ENCODE measurements around the gene SCAMP5. TPM values are rescaled to one million over a fixed set of nuclear protein-coding genes. Genes with fewer than 3 reads are reported as not detected.

SCAMP5 gene
- total RNA-seq, 6 experiments from 2014 or later = 6.4 to 11.2 (median 6.9) TPM

DNA sequence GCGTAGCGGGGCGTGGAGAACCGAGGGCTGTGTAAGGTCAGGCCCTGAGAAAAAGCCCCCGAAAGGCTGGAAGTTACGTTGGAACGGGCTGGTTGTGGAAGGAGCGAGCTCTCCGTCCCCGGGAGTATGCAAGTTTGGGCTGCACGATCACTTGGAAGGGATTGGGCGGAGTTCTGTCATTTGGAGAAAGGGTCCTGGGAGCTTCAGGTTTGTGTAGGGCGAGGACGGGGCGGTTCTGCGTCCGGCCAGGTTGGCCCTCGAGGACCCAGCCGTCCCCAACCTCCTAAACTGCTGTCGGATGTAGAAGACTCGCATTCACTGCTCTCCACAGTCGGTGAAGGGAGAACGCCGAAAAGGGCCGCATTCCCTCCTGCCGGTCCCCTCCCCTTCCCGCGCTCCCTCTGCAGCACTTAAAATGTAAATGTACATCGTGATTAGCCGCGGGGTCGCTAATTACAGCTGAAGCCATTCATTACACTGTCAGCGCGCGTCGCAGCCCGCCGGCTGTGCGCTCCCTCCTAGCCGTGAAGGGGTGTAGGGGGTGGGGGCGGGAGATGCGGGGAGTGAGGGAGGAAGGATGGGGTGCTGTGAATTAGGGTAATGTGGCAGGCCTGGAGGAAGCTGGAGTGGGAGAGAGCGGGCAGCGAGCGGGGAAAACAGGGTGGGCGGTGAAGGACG lies 36.3 kb upstream of the SCAMP5 start:
- peaks cover 14% of the 10 kb centered on the region for H3K27me3 Mint-ChIP-seq (ENCODE audit: insufficient read depth)
- peak overlapping the region; percentile 90 for H3K4me3 Mint-ChIP-seq
- H3K4me1 Mint-ChIP-seq (ENCODE audit: low read depth) = peaks cover 44% of the 10 kb centered on the region
- H3K27ac Mint-ChIP-seq = peak overlapping the region; percentile 33; the same call in 1 of the 2 replicates
- H3K36me3 Mint-ChIP-seq (ENCODE audit: low read depth) = no peaks in the 10 kb centered on the region
- no peak for DNase-seq
- H3K9me3 Mint-ChIP-seq = no peaks in the 10 kb centered on the region
- TF ChIP-seq, protein P1, sequence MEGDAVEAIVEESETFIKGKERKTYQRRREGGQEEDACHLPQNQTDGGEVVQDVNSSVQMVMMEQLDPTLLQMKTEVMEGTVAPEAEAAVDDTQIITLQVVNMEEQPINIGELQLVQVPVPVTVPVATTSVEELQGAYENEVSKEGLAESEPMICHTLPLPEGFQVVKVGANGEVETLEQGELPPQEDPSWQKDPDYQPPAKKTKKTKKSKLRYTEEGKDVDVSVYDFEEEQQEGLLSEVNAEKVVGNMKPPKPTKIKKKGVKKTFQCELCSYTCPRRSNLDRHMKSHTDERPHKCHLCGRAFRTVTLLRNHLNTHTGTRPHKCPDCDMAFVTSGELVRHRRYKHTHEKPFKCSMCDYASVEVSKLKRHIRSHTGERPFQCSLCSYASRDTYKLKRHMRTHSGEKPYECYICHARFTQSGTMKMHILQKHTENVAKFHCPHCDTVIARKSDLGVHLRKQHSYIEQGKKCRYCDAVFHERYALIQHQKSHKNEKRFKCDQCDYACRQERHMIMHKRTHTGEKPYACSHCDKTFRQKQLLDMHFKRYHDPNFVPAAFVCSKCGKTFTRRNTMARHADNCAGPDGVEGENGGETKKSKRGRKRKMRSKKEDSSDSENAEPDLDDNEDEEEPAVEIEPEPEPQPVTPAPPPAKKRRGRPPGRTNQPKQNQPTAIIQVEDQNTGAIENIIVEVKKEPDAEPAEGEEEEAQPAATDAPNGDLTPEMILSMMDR (IDR thresholded peaks at IDR 0.05) = no peak

DNA sequence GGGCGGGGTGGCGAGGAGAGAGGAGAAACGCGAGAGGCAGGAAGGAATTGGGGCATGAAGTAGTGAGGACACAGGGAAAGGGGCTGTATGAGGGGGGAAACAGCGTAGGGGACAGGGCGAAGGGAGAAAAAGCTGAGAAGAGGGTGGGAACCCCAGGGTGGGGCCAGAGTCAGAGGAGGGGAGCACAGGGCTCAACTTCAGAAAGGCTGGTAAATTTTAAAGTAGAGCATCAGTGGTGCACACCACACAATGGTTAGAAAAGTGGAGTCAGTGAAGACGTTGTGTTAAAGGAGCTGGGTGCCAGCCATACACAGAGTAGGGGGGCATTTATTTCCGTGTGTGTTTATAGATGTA lies 35.8 kb upstream of the SCAMP5 start:
- Mint-ChIP-seq H3K27me3 (ENCODE audit: insufficient read depth) (peaks cover 14% of the 10 kb centered on the region), H3K4me3 (peak overlapping the region; percentile 90), H3K4me1 (ENCODE audit: low read depth) (peaks cover 49% of the 10 kb centered on the region), H3K27ac (no peak overlapping the region), H3K36me3 (ENCODE audit: low read depth) (no peaks in the 10 kb centered on the region), H3K9me3 (no peaks in the 10 kb centered on the region)
- no peak for DNase-seq
- TF ChIP-seq, protein P1 (IDR thresholded peaks at IDR 0.05) = no peak

DNA sequence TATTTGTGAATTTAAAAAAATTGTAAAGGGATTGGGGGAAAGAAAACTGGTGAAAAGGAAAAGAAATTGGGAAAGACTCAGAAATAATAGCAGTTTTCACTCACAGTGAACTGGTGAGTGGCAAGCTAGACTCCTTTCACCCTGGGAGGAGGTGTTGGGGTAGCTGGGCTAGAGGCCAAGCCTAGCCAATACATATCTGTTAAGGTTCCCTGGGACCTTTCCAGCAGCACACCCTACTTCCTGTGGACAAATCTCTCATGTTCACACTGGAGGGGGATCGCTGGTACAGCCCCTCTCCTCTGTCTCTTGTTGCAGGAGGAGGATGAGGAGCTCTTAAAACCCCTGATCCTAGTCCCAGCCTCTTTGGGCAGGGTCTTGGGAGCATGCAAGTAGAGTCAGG lies 35.1 kb upstream of the SCAMP5 start:
- H3K4me1 Mint-ChIP-seq (ENCODE audit: low read depth) = peaks cover 56% of the 10 kb centered on the region
- no peaks in the 10 kb centered on the region for H3K9me3 Mint-ChIP-seq
- TF ChIP-seq, protein P1 (IDR thresholded peaks at IDR 0.05) = no peak
- no peak for DNase-seq
- no peak overlapping the region for H3K4me3 Mint-ChIP-seq
- H3K27me3 Mint-ChIP-seq (ENCODE audit: insufficient read depth) = peaks cover 14% of the 10 kb centered on the region
- H3K36me3 Mint-ChIP-seq (ENCODE audit: low read depth) = no peaks in the 10 kb centered on the region
- no peak overlapping the region for H3K27ac Mint-ChIP-seq

GRCh38 chr15:74960995-74961588 lies 34.3 kb upstream of the SCAMP5 start:
- TF ChIP-seq, protein P1 (IDR thresholded peaks at IDR 0.05) = no peak
- no peaks in the 10 kb centered on the region for H3K9me3 Mint-ChIP-seq
- no peak for DNase-seq
- no peak overlapping the region for H3K4me3 Mint-ChIP-seq
- H3K36me3 Mint-ChIP-seq (ENCODE audit: low read depth) = no peaks in the 10 kb centered on the region
- H3K4me1 Mint-ChIP-seq (ENCODE audit: low read depth) = peaks cover 58% of the 10 kb centered on the region
- peaks cover 14% of the 10 kb centered on the region for H3K27me3 Mint-ChIP-seq (ENCODE audit: insufficient read depth)
- no peak overlapping the region; the same call in 1 of the 2 replicates for H3K27ac Mint-ChIP-seq

DNA sequence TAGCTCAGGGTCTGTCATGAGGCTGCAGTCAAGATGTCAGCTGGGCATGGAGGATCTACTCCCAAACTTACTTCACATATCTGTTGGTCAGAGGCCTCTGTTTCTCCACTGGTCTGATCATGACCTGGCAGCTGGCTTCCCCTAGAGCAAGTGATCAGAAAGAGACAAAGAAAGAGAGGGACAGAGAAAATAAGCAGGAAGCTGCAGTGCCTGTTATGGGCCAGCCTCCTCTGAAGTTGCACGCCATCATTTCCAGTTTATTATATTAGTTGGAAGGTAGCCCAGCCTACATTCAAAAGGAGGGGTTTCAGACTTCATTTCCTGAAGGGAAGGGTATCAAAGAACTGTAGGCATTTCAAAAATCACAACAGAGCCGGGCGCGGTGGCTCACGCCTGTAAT lies 33.7 kb upstream of the SCAMP5 start:
- peaks cover 58% of the 10 kb centered on the region for H3K4me1 Mint-ChIP-seq (ENCODE audit: low read depth)
- no peaks in the 10 kb centered on the region for H3K36me3 Mint-ChIP-seq (ENCODE audit: low read depth)
- TF ChIP-seq, protein P1 (IDR thresholded peaks at IDR 0.05) = no peak
- no peak overlapping the region for H3K27ac Mint-ChIP-seq
- no peak overlapping the region for H3K4me3 Mint-ChIP-seq
- peaks cover 14% of the 10 kb centered on the region for H3K27me3 Mint-ChIP-seq (ENCODE audit: insufficient read depth)
- DNase-seq = no peak
- no peaks in the 10 kb centered on the region for H3K9me3 Mint-ChIP-seq
